ENCODE data around the gene SERPINE1. TPM values are rescaled to one million over a fixed set of nuclear protein-coding genes. Genes with fewer than 3 reads are reported as not detected.

Gene SERPINE1
- total and polyA plus RNA-seq, 2 experiments from 2014 or later: 0.97 to 1.2 TPM

- Histone ChIP-seq H3K36me3 (ENCODE audit: insufficient read depth) (no peaks in the 10 kb centered on the region; the same call in 1 of the 2 replicates), H3K4me1 (ENCODE audit: insufficient read depth) (peaks cover 35% of the 10 kb centered on the region), H3K79me2 (replicated peaks; ENCODE audit: insufficient read depth) (no peaks in the 10 kb centered on the region), H3K27ac (ENCODE audit: low read depth) (no peak overlapping the region), H3K4me2 (peak overlapping the region; percentile 98), H3K9me2 (ENCODE audit: insufficient read depth) (no peaks in the 10 kb centered on the region), H4K20me1 (replicated peaks; ENCODE audit: insufficient read depth) (peaks cover 3% of the 10 kb centered on the region; the same call in 1 of the 2 replicates), H3K27me3 (ENCODE audit: insufficient read depth) (peaks cover 100% of the 10 kb centered on the region), H3F3A (replicated peaks; ENCODE audit: low read depth) (peaks cover 17% of the 10 kb centered on the region), H3K4me3 (peak overlapping the region; percentile 64), H2AFZ (peak overlapping the region; percentile 81; the same call in 1 of the 2 replicates)
- H3K4me1 Mint-ChIP-seq: peaks cover 37% of the 10 kb centered on the region
- TF ChIP-seq ZNF331 (CRISPR knock-in tag; IDR thresholded peaks at IDR 0.05; ENCODE audit: low read depth): no peak
- peak; percentile 51 for TF ChIP-seq EZH2phosphoT487 (IDR thresholded peaks at IDR 0.05; ENCODE audit: unreplicated experiment)
- peaks cover 98% of the 10 kb centered on the region for H3K27me3 Mint-ChIP-seq (ENCODE audit: insufficient read depth, low read depth, poor library complexity)
- H3K36me3 Mint-ChIP-seq (ENCODE audit: low read depth): no peaks in the 10 kb centered on the region; the same call in 2 of the 3 replicates
- H3K9me3 Mint-ChIP-seq: peaks cover 4% of the 10 kb centered on the region; the same call in 2 of the 3 replicates
- no peak overlapping the region for H3K27ac Mint-ChIP-seq
- DNase-seq (ENCODE audit: low spot score): peak; percentile 64
- peak; percentile 3 for ATAC-seq
- H3K4me3 Mint-ChIP-seq: peak overlapping the region; percentile 74
Measured at GRCh38 chr7:101174322-101174854, 47.5 kb downstream of the SERPINE1 start.

GRCh38 chr7:101175664-101176063 lies 48.8 kb downstream of the SERPINE1 start:
- Histone ChIP-seq H3K36me3 (ENCODE audit: insufficient read depth) (no peaks in the 10 kb centered on the region; the same call in 1 of the 2 replicates), H3K27me3 (ENCODE audit: insufficient read depth) (peaks cover 100% of the 10 kb centered on the region), H3K4me2 (no peak overlapping the region), H3K4me3 (no peak overlapping the region), H3F3A (replicated peaks; ENCODE audit: low read depth) (peaks cover 20% of the 10 kb centered on the region), H3K4me1 (ENCODE audit: insufficient read depth) (peaks cover 24% of the 10 kb centered on the region), H3K79me2 (replicated peaks; ENCODE audit: insufficient read depth) (no peaks in the 10 kb centered on the region), H2AFZ (no peak overlapping the region), H4K20me1 (replicated peaks; ENCODE audit: insufficient read depth) (peaks cover under 1% of the 10 kb centered on the region; the same call in 1 of the 2 replicates), H3K27ac (ENCODE audit: low read depth) (no peak overlapping the region), H3K9me2 (ENCODE audit: insufficient read depth) (no peaks in the 10 kb centered on the region)
- no peak overlapping the region for H3K27ac Mint-ChIP-seq
- peak overlapping the region; percentile 74; the same call in 1 of the 3 replicates for H3K4me3 Mint-ChIP-seq
- peaks cover 31% of the 10 kb centered on the region for H3K4me1 Mint-ChIP-seq
- H3K9me3 Mint-ChIP-seq: peaks cover 4% of the 10 kb centered on the region; the same call in 2 of the 3 replicates
- no peaks in the 10 kb centered on the region; the same call in 2 of the 3 replicates for H3K36me3 Mint-ChIP-seq (ENCODE audit: low read depth)
- ATAC-seq: no peak
- no peak for DNase-seq (ENCODE audit: low spot score)
- TF ChIP-seq ZNF462 (CRISPR knock-in tag; IDR thresholded peaks at IDR 0.05): no peak
- no peak for TF ChIP-seq JUNB (IDR thresholded peaks at IDR 0.05; ENCODE audit: unreplicated experiment)
- TF ChIP-seq CREB1 (CRISPR knock-in tag; IDR thresholded peaks at IDR 0.05; ENCODE audit: low read depth): no peak
- H3K27me3 Mint-ChIP-seq (ENCODE audit: insufficient read depth, low read depth, poor library complexity): peaks cover 94% of the 10 kb centered on the region

Measured in GM23338 (cell line).